GM21526 (cell line): ENCODE results near the gene MOGAT1.
"Not testable (repeated sequence)": the region's sequence is repeated elsewhere in the genome, so short reads cannot be mapped to it uniquely, and the experiment has no call there.

ENCODE experiments used
- ATAC-seq: cut with Tn5 transposase; IDR thresholded peaks from one replicate; pipeline ENCODE4 v1.9.1; 2021; ENCODE audit warnings: moderate library complexity; ENCODE audit not compliant: unreplicated experiment, low FRiP score

Gene MOGAT1

DNA sequence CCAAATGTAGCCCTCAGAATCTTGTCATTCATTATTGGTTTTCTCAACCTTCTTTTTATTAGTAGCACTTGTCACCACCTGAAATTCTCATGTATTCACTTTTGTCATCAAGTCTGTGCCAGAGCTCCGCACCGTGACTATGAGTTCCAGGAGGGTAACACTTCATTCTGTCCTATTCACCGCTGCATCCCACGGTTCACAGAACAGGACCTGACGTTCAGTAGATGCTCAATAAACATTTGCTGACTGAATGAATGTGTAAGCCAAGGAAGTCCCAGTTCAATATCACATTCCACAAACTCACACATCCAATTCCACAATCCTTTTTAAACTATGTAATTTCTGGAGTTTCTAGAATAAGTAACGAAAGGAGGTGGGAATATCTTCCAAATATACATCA is 65.5 kb downstream of the MOGAT1 start:
- ATAC-seq = no peak

- no peak for ATAC-seq
Observed at GRCh38 chr2:222738312-222738711, 66.9 kb downstream of the MOGAT1 start.

GRCh38 chr2:222738809-222739208 is 67.4 kb downstream of the MOGAT1 start:
- ATAC-seq = no peak

- no peak for ATAC-seq
Observed at GRCh38 chr2:222739939-222740338, 68.5 kb downstream of the MOGAT1 start.

DNA sequence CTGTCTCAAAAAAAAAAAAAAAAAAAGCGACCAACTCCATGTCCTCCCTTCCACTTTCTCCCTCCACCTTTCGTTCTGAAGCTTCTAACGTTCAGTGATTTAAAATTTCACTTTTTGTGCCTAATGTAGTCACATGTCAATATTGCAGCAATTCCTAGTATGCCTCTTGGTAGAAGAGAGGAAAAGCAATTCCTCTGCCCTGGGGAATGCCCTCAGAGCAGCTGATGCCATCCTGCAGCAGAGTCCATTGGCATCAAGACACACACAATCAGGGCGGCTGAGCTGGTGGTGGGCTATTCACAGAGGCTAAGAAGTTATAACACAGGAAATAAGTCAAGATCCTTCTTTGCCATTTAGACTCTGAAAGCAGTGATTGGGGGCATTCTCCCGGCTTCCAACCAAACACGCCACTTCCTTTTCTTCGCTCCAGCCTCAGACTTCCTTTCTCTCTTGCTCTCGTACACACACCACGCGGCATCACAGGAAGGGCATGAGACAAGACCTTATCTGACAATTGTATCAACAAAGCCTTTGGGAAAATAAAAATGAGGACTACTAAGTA is 71.9 kb downstream of the MOGAT1 start:
- ATAC-seq = no peak

- ATAC-seq = no peak
Observed at GRCh38 chr2:222745836-222746559, 74.5 kb downstream of the MOGAT1 start.

GRCh38 chr2:222747526-222748160 is 76.2 kb downstream of the MOGAT1 start:
- ATAC-seq = peak; percentile 69

GRCh38 chr2:222750533-222750932 is 79.1 kb downstream of the MOGAT1 start:
- no peak for ATAC-seq

DNA sequence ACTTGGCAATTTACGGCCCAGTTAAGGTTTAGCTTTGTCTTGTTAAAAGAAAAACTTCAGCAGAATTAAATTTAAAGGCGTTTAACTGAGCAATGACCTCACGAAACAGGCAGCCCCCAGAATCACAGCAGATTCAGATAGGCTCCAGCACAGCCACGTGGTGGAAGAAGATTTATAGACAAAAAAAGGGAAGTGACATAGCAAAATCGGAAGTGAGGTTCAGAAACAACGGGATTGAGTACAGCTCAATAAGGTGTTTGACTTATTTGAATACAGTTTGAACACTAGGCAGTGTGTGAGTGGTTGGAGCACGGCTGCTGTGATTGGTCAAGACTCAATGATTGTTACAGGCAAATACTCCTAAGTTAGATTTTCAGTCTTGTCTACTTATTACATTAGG is 79.8 kb downstream of the MOGAT1 start:
- ATAC-seq = no peak

- ATAC-seq = no peak
Observed at GRCh38 chr2:222751821-222752719, 80.6 kb downstream of the MOGAT1 start.

DNA sequence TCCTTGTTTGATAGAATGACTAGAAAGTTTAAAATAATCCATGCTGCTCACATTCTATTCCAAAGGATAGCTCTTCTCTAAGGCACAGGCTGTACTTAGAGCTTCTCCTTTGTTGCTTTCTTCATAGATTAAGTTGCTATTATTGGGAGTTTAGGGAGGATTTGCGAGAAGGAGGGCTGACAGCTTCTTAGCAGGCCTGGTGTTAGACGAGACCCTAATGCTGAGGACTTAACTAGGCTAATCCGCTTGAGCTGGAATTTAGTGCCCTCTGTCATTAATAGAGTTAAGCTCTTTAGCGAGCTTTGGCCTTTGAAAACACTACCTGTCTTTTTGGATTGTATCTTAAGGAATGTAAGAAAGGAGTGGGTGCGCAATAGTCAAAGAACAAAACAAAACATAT is 81.3 kb downstream of the MOGAT1 start:
- ATAC-seq = no peak

- no peak for ATAC-seq
Observed at GRCh38 chr2:222753251-222753824, 81.9 kb downstream of the MOGAT1 start.

DNA sequence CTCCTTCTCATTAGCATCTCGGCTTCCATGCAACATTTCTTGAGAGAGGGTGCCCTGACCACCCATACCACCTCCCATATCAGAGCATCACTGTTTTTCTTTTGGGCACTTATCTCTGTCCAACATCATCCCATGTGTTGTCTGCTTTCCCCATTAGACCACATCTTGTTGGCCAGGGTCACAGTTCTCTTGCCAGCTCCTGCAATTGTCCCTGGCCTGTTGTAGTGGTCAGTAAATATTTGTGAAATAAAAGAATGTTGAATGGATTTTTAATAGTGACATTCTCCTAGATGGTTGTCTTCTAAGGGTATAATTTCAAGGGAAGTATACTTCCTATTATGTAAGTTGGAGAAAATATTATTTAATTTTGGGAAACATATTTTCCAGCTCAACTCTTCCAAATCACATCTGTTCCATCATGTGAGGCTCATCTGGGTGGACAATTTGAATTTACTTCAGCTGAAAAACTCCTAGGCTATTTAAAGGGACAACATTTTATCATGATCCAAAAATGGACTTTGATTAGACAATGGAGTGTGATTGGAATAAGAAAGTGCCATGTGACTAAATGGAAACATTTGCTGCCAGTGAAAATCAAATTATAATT is 83.0 kb downstream of the MOGAT1 start:
- no peak for ATAC-seq

DNA sequence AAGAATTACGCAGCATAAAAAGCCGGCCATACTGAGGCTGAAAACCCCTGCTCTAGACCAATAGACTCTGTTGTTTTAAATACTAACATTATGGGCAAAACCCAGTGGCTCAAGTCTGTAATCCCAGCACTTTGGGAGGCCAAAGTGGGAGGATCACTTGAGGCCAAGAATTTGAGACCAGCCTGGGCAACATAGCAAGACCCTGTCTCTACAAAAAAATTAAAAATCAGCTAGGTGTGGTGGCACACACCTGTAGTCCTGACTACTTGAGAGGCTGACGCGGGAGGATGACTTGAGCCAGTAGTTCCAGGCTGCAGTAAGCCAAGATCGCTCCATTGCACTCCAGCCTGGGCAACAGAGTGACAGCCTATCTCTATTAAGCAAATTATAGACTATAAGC is 84.1 kb downstream of the MOGAT1 start:
- ATAC-seq = not testable (repeated sequence)

DNA sequence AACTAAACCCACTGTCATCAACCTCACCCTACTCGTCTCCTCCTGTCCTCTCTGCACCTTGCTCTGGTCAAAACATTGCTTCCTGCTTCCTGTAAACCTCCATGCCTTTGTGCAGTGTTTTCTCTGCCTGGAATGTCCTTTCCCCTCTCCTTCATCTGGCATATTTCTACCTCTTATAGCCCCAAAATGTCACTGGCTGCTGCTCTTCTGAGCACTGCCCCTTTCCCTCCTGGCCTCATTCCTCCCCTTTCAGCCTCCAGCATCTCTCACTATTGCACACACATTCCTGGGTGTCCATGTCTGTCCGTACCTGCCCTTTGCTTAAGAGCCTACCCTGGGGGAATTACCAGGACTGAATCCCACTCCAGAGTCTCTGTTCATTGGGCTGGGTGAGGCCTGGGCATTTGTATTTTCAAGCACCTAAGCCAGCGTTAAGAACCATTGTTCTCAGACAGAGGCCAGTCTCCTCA is 84.9 kb downstream of the MOGAT1 start:
- ATAC-seq = no peak

DNA sequence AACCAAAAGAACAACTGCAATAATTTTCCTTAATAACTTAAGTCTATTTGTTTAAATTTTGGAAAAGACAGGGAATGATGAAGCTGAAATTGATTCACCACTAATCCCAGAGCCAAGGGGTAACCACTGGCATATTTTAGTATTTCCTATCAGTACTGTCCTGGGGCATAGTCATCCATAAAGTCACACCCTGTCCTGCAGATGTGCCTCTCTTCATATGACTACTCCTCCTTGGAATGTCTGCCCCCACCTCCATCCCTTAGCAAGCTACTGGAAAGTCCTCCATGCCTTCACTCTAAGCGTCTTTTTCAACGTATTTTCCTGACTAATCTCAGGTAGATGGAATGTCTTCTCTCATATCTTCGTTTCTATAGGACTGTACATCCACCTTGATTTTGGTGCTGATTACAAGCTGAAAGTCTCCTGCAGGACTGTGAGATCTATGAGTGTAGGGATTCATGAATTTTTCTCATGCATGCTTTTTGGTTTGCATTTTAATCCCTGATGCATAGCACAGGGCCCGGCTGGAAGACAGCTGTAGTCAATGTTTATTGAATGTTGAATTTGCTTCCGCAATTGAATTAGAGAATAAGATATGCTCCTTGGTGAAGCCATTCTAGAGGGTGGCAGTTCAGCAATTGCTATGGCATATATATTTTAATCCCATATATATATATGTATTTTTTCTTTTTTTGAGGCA is 85.6 kb downstream of the MOGAT1 start:
- ATAC-seq = no peak
